ENCODE measurements around the gene FAM174C. TPM values are rescaled to one million over a fixed set of nuclear protein-coding genes. Genes with fewer than 3 reads are reported as not detected.
"Not testable (repeated sequence)": the region's sequence is repeated elsewhere in the genome, so short reads cannot be mapped to it uniquely, and the experiment has no call there.

FAM174C gene
- total RNA-seq, 3 donors from 2014 or later (not counting 1 experiment from before 2014, with no cell fraction given) = 26.6 to 33.4 (median 27.1) TPM

DNA sequence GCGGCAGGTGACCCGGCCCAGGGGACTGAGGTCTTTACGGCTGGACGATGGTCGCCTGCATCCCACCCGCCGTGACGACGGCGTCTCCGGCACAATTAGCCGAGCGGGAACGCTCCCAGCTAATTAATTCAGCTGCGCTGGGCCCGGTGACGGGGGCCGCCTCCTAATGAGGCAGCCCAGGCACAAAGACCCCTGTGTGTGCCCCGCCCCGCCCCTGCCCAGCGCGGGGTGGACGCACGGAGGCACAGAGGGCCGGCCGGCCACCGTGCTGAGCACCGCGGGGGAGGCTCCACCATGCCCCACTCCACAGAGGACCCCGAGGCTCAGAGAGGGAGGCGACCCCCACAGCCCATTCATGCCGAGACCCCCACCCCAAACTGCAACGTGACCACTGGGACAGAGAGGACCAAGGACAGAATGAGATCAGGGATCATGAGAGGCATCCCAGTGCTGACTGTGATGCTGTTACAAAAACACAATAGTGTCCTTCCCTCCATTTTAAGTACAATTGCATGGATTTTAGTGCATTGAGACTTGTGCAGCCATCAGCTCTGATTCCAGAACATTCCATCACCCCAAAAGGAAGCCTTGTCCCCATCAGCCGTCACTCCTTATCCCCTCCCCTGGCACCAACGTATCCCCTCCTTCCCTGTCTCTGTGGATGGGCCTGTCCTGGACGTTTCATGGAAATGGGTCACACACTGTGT lies 27.4 kb downstream of the FAM174C start:
- H3K36me3 Mint-ChIP-seq = no peaks in the 10 kb centered on the region
- H3K27me3 Mint-ChIP-seq (ENCODE audit: low read depth in 2 of 2) = no peaks in the 10 kb centered on the region
- H3K9me3 Mint-ChIP-seq = no peaks in the 10 kb centered on the region
- DNase-seq (no peak), ATAC-seq (no peak)
- Histone ChIP-seq H3K4me1 (ENCODE audit: control insufficient read depth, insufficient read depth, low read length) (no peaks in the 10 kb centered on the region), H3K36me3 (ENCODE audit: control insufficient read depth, insufficient read depth, low read length) (no peaks in the 10 kb centered on the region), H3K4me3 (ENCODE audit: low read length) (no peak overlapping the region), H3K27me3 (ENCODE audit: control insufficient read depth, insufficient read depth, low read length) (no peaks in the 10 kb centered on the region), H3K27ac (ENCODE audit: low read length) (no peak overlapping the region), H3K9me3 (ENCODE audit: control insufficient read depth, insufficient read depth, low read length) (no peaks in the 10 kb centered on the region)
- 85% methylated on average over 36 of the region's 36 CpGs for WGBS (ENCODE audit: insufficient coverage)
- TF ChIP-seq, protein P1, sequence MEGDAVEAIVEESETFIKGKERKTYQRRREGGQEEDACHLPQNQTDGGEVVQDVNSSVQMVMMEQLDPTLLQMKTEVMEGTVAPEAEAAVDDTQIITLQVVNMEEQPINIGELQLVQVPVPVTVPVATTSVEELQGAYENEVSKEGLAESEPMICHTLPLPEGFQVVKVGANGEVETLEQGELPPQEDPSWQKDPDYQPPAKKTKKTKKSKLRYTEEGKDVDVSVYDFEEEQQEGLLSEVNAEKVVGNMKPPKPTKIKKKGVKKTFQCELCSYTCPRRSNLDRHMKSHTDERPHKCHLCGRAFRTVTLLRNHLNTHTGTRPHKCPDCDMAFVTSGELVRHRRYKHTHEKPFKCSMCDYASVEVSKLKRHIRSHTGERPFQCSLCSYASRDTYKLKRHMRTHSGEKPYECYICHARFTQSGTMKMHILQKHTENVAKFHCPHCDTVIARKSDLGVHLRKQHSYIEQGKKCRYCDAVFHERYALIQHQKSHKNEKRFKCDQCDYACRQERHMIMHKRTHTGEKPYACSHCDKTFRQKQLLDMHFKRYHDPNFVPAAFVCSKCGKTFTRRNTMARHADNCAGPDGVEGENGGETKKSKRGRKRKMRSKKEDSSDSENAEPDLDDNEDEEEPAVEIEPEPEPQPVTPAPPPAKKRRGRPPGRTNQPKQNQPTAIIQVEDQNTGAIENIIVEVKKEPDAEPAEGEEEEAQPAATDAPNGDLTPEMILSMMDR (IDR thresholded peaks at IDR 0.05) = no peak
- H3K4me3 Mint-ChIP-seq = no peak overlapping the region
- intact Hi-C loops (cut with micrococcal nuclease) = no loop called here
- H3K27ac Mint-ChIP-seq = no peak overlapping the region
- no peaks in the 10 kb centered on the region for H3K4me1 Mint-ChIP-seq

GRCh38 chr19:1304197-1304924 lies 29.0 kb downstream of the FAM174C start:
- Histone ChIP-seq H3K9me3 (ENCODE audit: control insufficient read depth, insufficient read depth, low read length) (no peaks in the 10 kb centered on the region), H3K4me1 (ENCODE audit: control insufficient read depth, insufficient read depth, low read length) (no peaks in the 10 kb centered on the region), H3K27me3 (ENCODE audit: control insufficient read depth, insufficient read depth, low read length) (no peaks in the 10 kb centered on the region), H3K27ac (ENCODE audit: low read length) (no peak overlapping the region), H3K4me3 (ENCODE audit: low read length) (no peak overlapping the region), H3K36me3 (ENCODE audit: control insufficient read depth, insufficient read depth, low read length) (no peaks in the 10 kb centered on the region)
- no peaks in the 10 kb centered on the region for H3K27me3 Mint-ChIP-seq (ENCODE audit: low read depth in 2 of 2)
- H3K4me1 Mint-ChIP-seq = no peaks in the 10 kb centered on the region
- intact Hi-C loops (cut with micrococcal nuclease) = no loop called here
- TF ChIP-seq, protein P1 (IDR thresholded peaks at IDR 0.05) = no peak
- ATAC-seq = no peak
- no peak overlapping the region for H3K27ac Mint-ChIP-seq
- no peaks in the 10 kb centered on the region for H3K36me3 Mint-ChIP-seq
- no peak for DNase-seq
- WGBS (ENCODE audit: insufficient coverage) = 95% methylated on average over 28 of the region's 28 CpGs
- H3K4me3 Mint-ChIP-seq = no peak overlapping the region
- no peaks in the 10 kb centered on the region for H3K9me3 Mint-ChIP-seq

DNA sequence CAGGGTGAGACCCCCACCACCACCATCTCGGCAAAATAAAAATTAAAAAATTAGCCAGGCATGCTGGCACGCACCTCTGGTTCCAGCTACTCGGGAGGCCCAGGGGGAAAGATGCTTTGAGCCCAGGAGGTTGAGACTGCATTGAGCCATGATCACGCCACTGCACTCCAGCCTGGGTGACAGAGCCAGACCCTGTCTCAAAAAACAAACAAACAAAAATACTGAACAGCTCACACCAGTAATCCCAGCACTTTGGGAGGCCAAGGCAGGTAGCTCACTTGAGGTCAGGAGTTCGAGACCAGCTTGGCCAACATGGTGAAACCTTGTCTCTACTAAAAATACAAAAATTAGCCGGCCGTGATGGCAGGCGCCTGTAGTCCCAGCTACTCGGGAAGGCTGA lies 30.0 kb downstream of the FAM174C start:
- intact Hi-C loops (cut with micrococcal nuclease); H3K27me3 Mint-ChIP-seq (ENCODE audit: low read depth in 2 of 2); H3K27ac Mint-ChIP-seq; H3K9me3 Mint-ChIP-seq; H3K27me3 ChIP-seq (ENCODE audit: control insufficient read depth, insufficient read depth, low read length); H3K4me3 Mint-ChIP-seq; H3K4me1 ChIP-seq (ENCODE audit: control insufficient read depth, insufficient read depth, low read length); H3K4me3 ChIP-seq (ENCODE audit: low read length); H3K27ac ChIP-seq (ENCODE audit: low read length); H3K36me3 Mint-ChIP-seq; H3K4me1 Mint-ChIP-seq; H3K36me3 ChIP-seq (ENCODE audit: control insufficient read depth, insufficient read depth, low read length); H3K9me3 ChIP-seq (ENCODE audit: control insufficient read depth, insufficient read depth, low read length); ATAC-seq; DNase-seq: not testable (repeated sequence)
- WGBS (ENCODE audit: insufficient coverage) = 83% methylated on average over 9 of the region's 9 CpGs

- H3K36me3 Mint-ChIP-seq = no peaks in the 10 kb centered on the region
- no peaks in the 10 kb centered on the region for H3K27me3 ChIP-seq (ENCODE audit: control insufficient read depth, insufficient read depth, low read length)
- H3K27me3 Mint-ChIP-seq (ENCODE audit: low read depth in 2 of 2) = no peaks in the 10 kb centered on the region
- H3K9me3 Mint-ChIP-seq = no peaks in the 10 kb centered on the region
- H3K27ac Mint-ChIP-seq = no peak overlapping the region
- no peak overlapping the region for H3K4me3 ChIP-seq (ENCODE audit: low read length)
- no peaks in the 10 kb centered on the region for H3K36me3 ChIP-seq (ENCODE audit: control insufficient read depth, insufficient read depth, low read length)
- H3K9me3 ChIP-seq (ENCODE audit: control insufficient read depth, insufficient read depth, low read length) = no peaks in the 10 kb centered on the region
- ATAC-seq (no peak), DNase-seq (no peak)
- H3K4me3 Mint-ChIP-seq = no peak overlapping the region
- no peaks in the 10 kb centered on the region for H3K4me1 ChIP-seq (ENCODE audit: control insufficient read depth, insufficient read depth, low read length)
- 92% methylated on average over 38 of the region's 38 CpGs for WGBS (ENCODE audit: insufficient coverage)
- TF ChIP-seq, protein P1 (IDR thresholded peaks at IDR 0.05) = no peak
- intact Hi-C loops (cut with micrococcal nuclease) = no loop called here
- no peaks in the 10 kb centered on the region for H3K4me1 Mint-ChIP-seq
- H3K27ac ChIP-seq (ENCODE audit: low read length) = no peak overlapping the region
These were observed 32.0 kb downstream of the FAM174C start for GRCh38 chr19:1307320-1307719.
